Measurements from ENCODE around the gene SDHAF3.

DNA sequence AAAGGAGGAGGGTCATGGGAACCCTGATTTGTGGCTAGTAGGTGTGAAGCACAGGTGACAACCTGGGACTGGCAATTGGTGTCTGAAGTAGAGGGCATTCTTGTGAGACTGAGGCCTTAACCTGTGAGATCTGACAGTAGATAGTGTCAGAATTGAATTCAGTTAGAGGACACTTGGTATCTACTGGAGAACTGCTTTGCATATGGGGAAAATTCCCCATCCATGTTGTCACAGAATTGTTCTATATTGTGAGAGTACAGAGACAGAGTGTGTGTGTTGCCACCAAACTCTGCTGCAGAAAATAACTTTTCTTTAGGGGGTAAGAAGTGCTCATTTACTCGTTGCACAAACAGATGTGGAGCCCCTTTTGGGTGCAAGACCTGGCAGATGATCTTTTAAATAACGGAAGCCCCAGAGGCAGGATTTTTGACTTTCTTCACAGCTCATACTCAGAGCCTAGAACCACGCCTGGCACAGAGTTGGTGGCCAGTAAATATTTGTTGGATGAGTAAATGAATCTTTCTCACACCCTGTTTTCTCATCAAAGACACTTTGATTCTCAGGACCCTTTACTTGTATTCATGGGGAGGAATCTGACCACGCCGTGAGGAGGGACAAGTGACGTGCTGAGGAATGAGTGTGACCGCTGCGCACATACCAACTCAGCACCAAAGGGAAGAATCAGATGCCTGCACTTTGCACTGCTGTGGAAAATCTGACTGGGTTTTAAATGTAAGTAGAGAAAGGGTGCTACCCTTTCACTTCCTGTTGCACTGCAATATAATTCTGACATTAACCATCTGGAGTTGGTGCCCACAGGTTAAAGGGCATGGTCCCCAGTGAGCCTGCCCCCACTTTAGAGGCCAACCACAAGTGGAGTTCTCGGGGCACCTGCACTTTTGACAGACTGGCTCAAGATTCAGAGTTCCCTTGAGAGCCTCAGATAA is 39.2 kb upstream of the SDHAF3 start:
- TF ChIP-seq, protein P1, sequence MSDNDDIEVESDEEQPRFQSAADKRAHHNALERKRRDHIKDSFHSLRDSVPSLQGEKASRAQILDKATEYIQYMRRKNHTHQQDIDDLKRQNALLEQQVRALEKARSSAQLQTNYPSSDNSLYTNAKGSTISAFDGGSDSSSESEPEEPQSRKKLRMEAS (IDR thresholded peaks at IDR 0.05; ENCODE audit: low read depth, low read length), result no peak
- TF ChIP-seq, protein P2, sequence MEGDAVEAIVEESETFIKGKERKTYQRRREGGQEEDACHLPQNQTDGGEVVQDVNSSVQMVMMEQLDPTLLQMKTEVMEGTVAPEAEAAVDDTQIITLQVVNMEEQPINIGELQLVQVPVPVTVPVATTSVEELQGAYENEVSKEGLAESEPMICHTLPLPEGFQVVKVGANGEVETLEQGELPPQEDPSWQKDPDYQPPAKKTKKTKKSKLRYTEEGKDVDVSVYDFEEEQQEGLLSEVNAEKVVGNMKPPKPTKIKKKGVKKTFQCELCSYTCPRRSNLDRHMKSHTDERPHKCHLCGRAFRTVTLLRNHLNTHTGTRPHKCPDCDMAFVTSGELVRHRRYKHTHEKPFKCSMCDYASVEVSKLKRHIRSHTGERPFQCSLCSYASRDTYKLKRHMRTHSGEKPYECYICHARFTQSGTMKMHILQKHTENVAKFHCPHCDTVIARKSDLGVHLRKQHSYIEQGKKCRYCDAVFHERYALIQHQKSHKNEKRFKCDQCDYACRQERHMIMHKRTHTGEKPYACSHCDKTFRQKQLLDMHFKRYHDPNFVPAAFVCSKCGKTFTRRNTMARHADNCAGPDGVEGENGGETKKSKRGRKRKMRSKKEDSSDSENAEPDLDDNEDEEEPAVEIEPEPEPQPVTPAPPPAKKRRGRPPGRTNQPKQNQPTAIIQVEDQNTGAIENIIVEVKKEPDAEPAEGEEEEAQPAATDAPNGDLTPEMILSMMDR (IDR thresholded peaks at IDR 0.05; ENCODE audit: low read depth, low read length), result no peak
